Smooth muscle cell (in vitro differentiated cells): Measurements from ENCODE around the gene RGS3. TPM values are rescaled to one million over a fixed set of nuclear protein-coding genes. Genes with fewer than 3 reads are reported as not detected.

Experiments used
- DNase-seq: peaks from one replicate; lab custom pipeline; 2025; ENCODE audit not compliant: unreplicated experiment; lab: John Stamatoyannopoulos, UW
- H2AFZ ChIP-seq: fragments of 200-600 bp; sonication (generic); 2 replicates; pipeline ENCODE4 v1.6.0; 2016; ENCODE audit warnings: antibody characterized with exemption, low read depth, mild to moderate bottlenecking
- H3F3A ChIP-seq: fragments of 200-600 bp; sonication (generic); 2 replicates; pipeline ENCODE4 v1.6.0; 2017; ENCODE audit warnings: antibody characterized with exemption, low read depth
- H3K27ac ChIP-seq: fragments of 200-600 bp; sonication (generic); 2 replicates; pipeline ENCODE4 v1.5.1; 2016; ENCODE audit warnings: low read depth, mild to moderate bottlenecking
- H3K27me3 ChIP-seq: fragments of 200-600 bp; sonication (generic); 2 replicates; pipeline ENCODE4 v1.6.1; 2016; ENCODE audit warnings: low read depth, mild to moderate bottlenecking
- H3K36me3 ChIP-seq: fragments of 200-600 bp; sonication (generic); 2 replicates; pipeline ENCODE4 v1.5.1; 2016; ENCODE audit warnings: low read depth
- H3K4me1 ChIP-seq: fragments of 200-600 bp; sonication (generic); 2 replicates; pipeline ENCODE4 v1.5.1; 2016; ENCODE audit warnings: low read depth
- H3K4me2 ChIP-seq: fragments of 200-600 bp; sonication (generic); 2 replicates; pipeline ENCODE4 v1.6.0; 2016; ENCODE audit warnings: mild to moderate bottlenecking
- H3K4me3 ChIP-seq: fragments of 200-600 bp; sonication (generic); 2 replicates; pipeline ENCODE4 v1.5.1; 2016; ENCODE audit warnings: mild to moderate bottlenecking
- H3K79me2 ChIP-seq: fragments of 200-600 bp; sonication (generic); 2 replicates; pipeline ENCODE4 v1.6.0; 2016; ENCODE audit warnings: low read depth, mild to moderate bottlenecking
- H3K9ac ChIP-seq: fragments of 200-600 bp; sonication (generic); 2 replicates; pipeline ENCODE4 v1.6.0; 2016; ENCODE audit warnings: low read depth
- H3K9me3 ChIP-seq: fragments of 200-600 bp; sonication (generic); replicated peaks from 2 replicates; pipeline ENCODE4 v1.5.1; 2016; ENCODE audit warnings: low read depth
- H4K20me1 ChIP-seq: fragments of 200-600 bp; sonication (generic); 2 replicates; pipeline ENCODE4 v1.6.0; 2016; ENCODE audit warnings: low read depth
- CTCF ChIP-seq: fragments of 200-600 bp; sonication (generic); IDR thresholded peaks from 2 replicates; pipeline ENCODE4 v1.5.1; 2017; ENCODE audit warnings: borderline replicate concordance, mild to moderate bottlenecking, antibody characterized with exemption; ENCODE audit not compliant: insufficient read depth, poor library complexity, severe bottlenecking
- WGBS: methylation state at CpG from one replicate; pipeline ENCODE4 v1.1.7; 2016; ENCODE audit warnings: low lambda C conversion rate; 5-methylcytosine and 5-hydroxymethylcytosine counted together
- polyA plus RNA-seq: library from polyadenylated mRNA; unstranded; fragments of >200 nt; fragmentation: Nextera tagmentation; extraction: Ambion mirVana; gene quantifications from 2 replicates; pipeline ENCODE4 v1.2.1, GENCODE V29; 2016
- total RNA-seq: library from RNA; depleted of rRNA; stranded (reverse); fragments of >200 nt; gene quantifications from 2 replicates; pipeline ENCODE4 v1.2.3, GENCODE V29; 2014

Gene RGS3
- total and polyA plus RNA-seq, 2 experiments from 2014 or later = 43.8 to 108 TPM

- Histone ChIP-seq H3K27me3 (no peaks in the 10 kb centered on the region), H3K4me3 (no peak overlapping the region), H4K20me1 (peaks cover 28% of the 10 kb centered on the region), H3F3A (peaks cover 13% of the 10 kb centered on the region), H3K4me1 (peaks cover 17% of the 10 kb centered on the region), H3K4me2 (peak overlapping the region; percentile 20), H3K9me3 (no peaks in the 10 kb centered on the region), H3K36me3 (no peaks in the 10 kb centered on the region), H3K27ac (peak overlapping the region; percentile 86), H3K79me2 (peaks cover 34% of the 10 kb centered on the region), H2AFZ (no peak overlapping the region), H3K9ac (peak overlapping the region; percentile 67)
- no peak for TF ChIP-seq CTCF
- WGBS = 30% methylated on average over 5 of the region's 5 CpGs
- no peak for DNase-seq
Measured at GRCh38 chr9:113599646-113600022, 136.1 kb downstream of the RGS3 start.

DNA sequence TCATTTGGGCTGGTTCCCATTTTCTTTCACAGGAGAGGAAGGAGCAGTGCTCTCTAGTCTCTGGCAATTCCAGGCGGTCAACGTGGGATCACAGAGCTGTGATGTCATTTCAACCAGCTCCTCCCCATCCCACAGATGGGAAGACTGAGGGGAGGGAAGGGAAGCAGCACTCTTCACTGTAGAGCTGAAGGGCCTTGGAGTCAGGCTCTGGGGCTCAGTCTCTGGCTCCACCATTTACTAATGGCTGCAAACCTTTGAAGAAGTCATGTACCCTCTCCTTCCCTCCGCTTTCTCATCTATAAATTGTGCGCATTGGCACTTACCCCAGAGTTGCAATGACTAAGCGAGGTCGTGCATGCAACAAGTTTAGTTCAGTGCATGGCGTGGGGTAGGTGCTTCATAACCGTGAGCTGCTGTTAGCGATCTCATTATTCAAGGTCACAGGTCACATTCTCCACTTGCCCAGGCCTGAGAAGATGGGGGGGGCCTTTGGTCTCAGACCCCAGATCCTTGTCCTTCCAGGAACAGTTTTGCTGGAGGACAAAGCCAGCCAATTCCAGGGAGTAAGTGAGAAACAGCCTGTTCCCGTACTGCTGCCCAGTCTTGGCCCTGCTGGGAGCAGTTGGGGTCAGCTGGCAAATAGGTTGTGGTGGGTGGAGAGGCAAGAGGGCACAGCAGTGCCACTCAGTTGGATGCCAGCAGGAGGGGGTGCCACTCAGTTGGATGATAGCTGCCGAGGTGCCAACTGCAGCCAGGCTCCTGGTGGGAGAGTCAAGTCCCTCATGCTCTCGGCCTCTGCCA lies 136.7 kb downstream of the RGS3 start:
- Histone ChIP-seq H3K4me1 (peaks cover 17% of the 10 kb centered on the region), H3K4me2 (peak overlapping the region; percentile 20), H3K79me2 (peaks cover 28% of the 10 kb centered on the region), H3K4me3 (no peak overlapping the region), H3K36me3 (no peaks in the 10 kb centered on the region), H3K9me3 (no peaks in the 10 kb centered on the region), H2AFZ (no peak overlapping the region), H3K9ac (peak overlapping the region; percentile 41), H3F3A (peaks cover 13% of the 10 kb centered on the region), H3K27ac (peak overlapping the region; percentile 86), H3K27me3 (no peaks in the 10 kb centered on the region), H4K20me1 (peaks cover 24% of the 10 kb centered on the region)
- WGBS = 83% methylated on average over 12 of the region's 12 CpGs
- DNase-seq = no peak
- TF ChIP-seq CTCF = no peak

DNA sequence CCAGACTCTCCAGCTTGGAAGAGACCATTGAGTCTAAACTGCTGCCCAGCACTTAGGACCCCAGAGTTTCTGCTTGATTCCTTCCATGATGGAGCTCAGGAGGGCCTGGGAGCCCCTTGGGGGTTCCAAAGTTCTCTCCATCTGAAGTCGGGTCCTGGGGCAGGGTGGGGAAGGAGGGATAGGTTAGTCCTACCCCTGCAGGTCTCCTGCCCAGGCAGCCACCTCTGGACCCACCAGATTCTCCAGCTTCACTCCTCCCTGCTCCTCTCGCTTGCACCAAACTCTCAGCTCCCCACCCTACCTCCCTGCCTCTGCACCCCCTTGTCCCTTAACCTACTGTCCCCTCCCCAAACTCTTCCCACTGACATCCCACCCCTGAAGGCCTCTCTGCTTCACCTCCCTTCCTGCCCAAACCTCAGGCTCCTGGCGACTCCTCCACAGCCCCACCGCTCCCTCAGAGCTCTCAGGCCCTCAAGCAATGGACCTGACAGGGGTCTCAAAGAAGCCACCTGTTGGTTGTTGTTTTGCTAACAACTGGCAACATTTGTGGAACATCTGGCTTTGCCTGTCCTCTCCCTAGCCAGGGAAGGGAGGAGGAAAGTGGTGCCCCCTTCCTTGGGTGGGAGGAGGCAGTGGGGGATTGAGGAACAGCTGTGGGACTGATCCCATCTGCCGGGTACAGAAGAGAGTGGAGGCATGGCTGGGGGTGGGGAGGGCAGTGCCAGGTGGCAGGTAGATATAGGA lies 137.5 kb downstream of the RGS3 start:
- DNase-seq = no peak
- Histone ChIP-seq H3K4me3 (no peak overlapping the region), H3K27me3 (no peaks in the 10 kb centered on the region), H3K36me3 (no peaks in the 10 kb centered on the region), H3K27ac (no peak overlapping the region), H3K9ac (no peak overlapping the region), H3K4me2 (no peak overlapping the region), H3K79me2 (peaks cover 20% of the 10 kb centered on the region), H3F3A (peaks cover 13% of the 10 kb centered on the region), H3K9me3 (no peaks in the 10 kb centered on the region), H2AFZ (no peak overlapping the region), H4K20me1 (peaks cover 17% of the 10 kb centered on the region), H3K4me1 (peaks cover 17% of the 10 kb centered on the region)
- TF ChIP-seq CTCF = no peak
- 81% methylated on average over 4 of the region's 5 CpGs for WGBS
